Measurements from ENCODE around the gene ZNF382.

ZNF382 gene

GRCh38 chr19:36573020-36573894 lies 31.9 kb upstream of the ZNF382 start, which contains the start of gene ZNF529 (continued):
- TF ChIP-seq OSR2 (tag by site-specific recombination; IDR thresholded peaks at IDR 0.05) (peak; percentile 67; the same call in 1 of the 2 replicates), SCRT1 (tag by site-specific recombination; IDR thresholded peaks at IDR 0.05; ENCODE audit: borderline replicate concordance) (no peak), CTCF (tag by site-specific recombination; IDR thresholded peaks at IDR 0.05) (peak; percentile 89), ZNF558 (tag by site-specific recombination; IDR thresholded peaks at IDR 0.05) (peak; percentile 8; the same call in 1 of the 2 replicates), TRIM28 (IDR thresholded peaks at IDR 0.05; ENCODE audit: borderline replicate concordance, low read length) (no peak; the same call in 1 of the 2 replicates), ZNF214 (tag by site-specific recombination; IDR thresholded peaks at IDR 0.05; ENCODE audit: borderline replicate concordance) (no peak), ZNF132 (tag by site-specific recombination; IDR thresholded peaks at IDR 0.05; ENCODE audit: borderline replicate concordance) (no peak), ZBTB44 (tag by site-specific recombination; IDR thresholded peaks at IDR 0.05) (no peak), ZNF302 (tag by site-specific recombination; IDR thresholded peaks at IDR 0.05; ENCODE audit: low read depth) (no peak), ZNF350 (tag by site-specific recombination; IDR thresholded peaks at IDR 0.05) (no peak), ZNF623 (tag by site-specific recombination; IDR thresholded peaks at IDR 0.05) (no peak), ZNF692 (tag by site-specific recombination; IDR thresholded peaks at IDR 0.05) (peak; percentile 98), ZNF175 (tag by site-specific recombination; IDR thresholded peaks at IDR 0.05) (no peak), PATZ1 (tag by site-specific recombination; IDR thresholded peaks at IDR 0.05) (peak; percentile 98), KLF17 (tag by site-specific recombination; IDR thresholded peaks at IDR 0.05) (peak; percentile 100), ZNF544 (tag by site-specific recombination; IDR thresholded peaks at IDR 0.05) (no peak), ZNF76 (tag by site-specific recombination; IDR thresholded peaks at IDR 0.05; ENCODE audit: borderline replicate concordance, low read depth) (peak; percentile 98), ZNF837 (tag by site-specific recombination; IDR thresholded peaks at IDR 0.05) (peak; percentile 94), YY1 (tag by site-specific recombination; IDR thresholded peaks at IDR 0.05) (peak; percentile 42; the same call in 1 of the 2 replicates), ZNF174 (tag by site-specific recombination; IDR thresholded peaks at IDR 0.05) (no peak), ZNF561 (tag by site-specific recombination; IDR thresholded peaks at IDR 0.05; ENCODE audit: borderline replicate concordance) (peak; percentile 87), ZNF138 (tag by site-specific recombination; IDR thresholded peaks at IDR 0.05; ENCODE audit: borderline replicate concordance) (no peak), ZFP69B (tag by site-specific recombination; IDR thresholded peaks at IDR 0.05) (peak; percentile 94), YY2 (tag by site-specific recombination; IDR thresholded peaks at IDR 0.05) (no peak; the same call in none of the 2 replicates), ZBTB8A (tag by site-specific recombination; IDR thresholded peaks at IDR 0.05) (peak; percentile 90), ZNF26 (tag by site-specific recombination; IDR thresholded peaks at IDR 0.05) (no peak), ZNF24 (tag by site-specific recombination; IDR thresholded peaks at IDR 0.05) (peak; percentile 94), KLF9 (tag by site-specific recombination; IDR thresholded peaks at IDR 0.05; ENCODE audit: low read depth) (peak; percentile 95)
- TF ChIP-seq, protein P1, sequence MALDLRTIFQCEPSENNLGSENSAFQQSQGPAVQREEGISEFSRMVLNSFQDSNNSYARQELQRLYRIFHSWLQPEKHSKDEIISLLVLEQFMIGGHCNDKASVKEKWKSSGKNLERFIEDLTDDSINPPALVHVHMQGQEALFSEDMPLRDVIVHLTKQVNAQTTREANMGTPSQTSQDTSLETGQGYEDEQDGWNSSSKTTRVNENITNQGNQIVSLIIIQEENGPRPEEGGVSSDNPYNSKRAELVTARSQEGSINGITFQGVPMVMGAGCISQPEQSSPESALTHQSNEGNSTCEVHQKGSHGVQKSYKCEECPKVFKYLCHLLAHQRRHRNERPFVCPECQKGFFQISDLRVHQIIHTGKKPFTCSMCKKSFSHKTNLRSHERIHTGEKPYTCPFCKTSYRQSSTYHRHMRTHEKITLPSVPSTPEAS (tag by site-specific recombination; IDR thresholded peaks at IDR 0.05): peak; percentile 81; the same call in 1 of the 2 replicates

Data from HEK293 (cell line).